ENCODE measurements around the gene AOPEP. TPM values are rescaled to one million over a fixed set of nuclear protein-coding genes. Genes with fewer than 3 reads are reported as not detected.

The AOPEP gene
- total and polyA plus RNA-seq, 9 of the 15 experiments (the other 6 are each of a cell fraction or from before 2014, with no cell fraction given), result 4.5 to 19.3 (median 13.5) TPM

DNA sequence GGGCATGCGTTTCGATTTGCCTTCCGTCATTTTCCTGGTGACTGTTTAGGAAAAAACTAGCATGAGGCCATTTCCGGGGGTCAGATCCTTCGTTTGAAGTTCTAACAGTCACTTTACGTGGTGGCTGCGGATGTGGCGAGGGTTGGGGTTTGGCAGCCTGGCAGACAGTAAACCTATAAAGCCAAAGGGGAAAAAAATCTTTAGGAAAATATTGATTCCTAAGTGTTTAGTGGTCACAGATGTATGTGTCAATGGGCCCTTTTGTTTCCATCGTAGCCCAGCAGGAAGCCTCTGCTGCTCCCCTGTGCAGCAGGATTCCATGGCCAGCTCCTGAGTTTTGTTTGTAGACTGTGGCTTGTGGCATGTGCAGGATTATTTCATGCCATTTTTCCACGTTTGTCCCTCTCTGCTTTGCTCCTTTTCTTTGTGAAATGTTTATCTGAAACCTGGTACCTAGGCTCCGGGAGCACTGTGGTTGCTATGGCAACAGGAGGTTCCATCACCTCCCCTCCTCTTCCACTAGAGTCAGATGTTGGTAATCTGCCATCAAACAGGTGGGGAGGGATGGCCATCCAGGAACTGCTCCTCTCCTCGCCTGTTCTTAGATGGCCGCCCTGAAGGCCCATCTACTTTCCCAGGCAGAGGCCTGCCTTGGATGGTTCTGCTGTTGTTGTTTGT is 202.3 kb downstream of the AOPEP start:
- 56% methylated on average over 13 of the region's 13 CpGs for WGBS (ENCODE audit: insufficient coverage, low coverage, missing lambda C conversion rate)
- intact Hi-C loops (cut with micrococcal nuclease) (no loop called here), in situ Hi-C loops (cut with MboI) (no loop called here)
- Histone ChIP-seq H3K9me3 (replicated peaks; ENCODE audit: control insufficient read depth, insufficient read depth, low read depth, low read length) (no peaks in the 10 kb centered on the region), H3K36me3 (ENCODE audit: control insufficient read depth, insufficient read depth, low read length) (no peaks in the 10 kb centered on the region), H2AFZ (ENCODE audit: low read depth, low read length) (no peak overlapping the region), H3K4me2 (ENCODE audit: insufficient read depth, low read length) (no peak overlapping the region), H3K79me2 (ENCODE audit: control insufficient read depth, insufficient read depth, low read length) (no peaks in the 10 kb centered on the region), H3K27ac (ENCODE audit: extremely low read depth, low read depth, low read length) (no peak overlapping the region), H4K20me1 (replicated peaks; ENCODE audit: control insufficient read depth, insufficient read depth, low read length) (no peaks in the 10 kb centered on the region; the same call in none of the 2 replicates), H3K4me1 (replicated peaks in 1 of 2; ENCODE audit: control insufficient read depth in 2 of 2, insufficient read depth in 2 of 2, low read length in 2 of 2) (peaks cover 6 to 12% of the 10 kb centered on the region in 2 experiments; a peak in 4 of 5 replicates), H3K9ac (ENCODE audit: insufficient read depth in 1 of 2, low read depth in 2 of 2, low read length in 2 of 2) (no peak overlapping the region), H3K27me3 (ENCODE audit: control insufficient read depth in 2 of 2, insufficient read depth in 2 of 2, low read length in 2 of 2) (no peaks in the 10 kb centered on the region), H3K9me1 (ENCODE audit: control insufficient read depth, insufficient read depth, low read length) (no peaks in the 10 kb centered on the region), H3K4me3 (no peak overlapping the region)
- BruUV-seq (replicated peaks), result no TSS peak
- TF ChIP-seq MTF1 (CRISPR knock-in tag; IDR thresholded peaks at IDR 0.05; ENCODE audit: borderline replicate concordance) (no peak), SNRNP70 (optimal IDR thresholded peaks at IDR 0.05; ENCODE audit: low read depth, low read length) (no peak), LEF1 (IDR thresholded peaks at IDR 0.05) (no peak), RFX1 (IDR thresholded peaks at IDR 0.05) (peak; percentile 91), POLR3G (IDR thresholded peaks at IDR 0.05; ENCODE audit: extremely low read depth, insufficient read length, insufficient replicate concordance) (no peak)
- TF ChIP-seq, protein P1, sequence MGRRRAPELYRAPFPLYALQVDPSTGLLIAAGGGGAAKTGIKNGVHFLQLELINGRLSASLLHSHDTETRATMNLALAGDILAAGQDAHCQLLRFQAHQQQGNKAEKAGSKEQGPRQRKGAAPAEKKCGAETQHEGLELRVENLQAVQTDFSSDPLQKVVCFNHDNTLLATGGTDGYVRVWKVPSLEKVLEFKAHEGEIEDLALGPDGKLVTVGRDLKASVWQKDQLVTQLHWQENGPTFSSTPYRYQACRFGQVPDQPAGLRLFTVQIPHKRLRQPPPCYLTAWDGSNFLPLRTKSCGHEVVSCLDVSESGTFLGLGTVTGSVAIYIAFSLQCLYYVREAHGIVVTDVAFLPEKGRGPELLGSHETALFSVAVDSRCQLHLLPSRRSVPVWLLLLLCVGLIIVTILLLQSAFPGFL (CRISPR knock-in tag; IDR thresholded peaks at IDR 0.05), result no peak
- TF ChIP-seq, protein P2, sequence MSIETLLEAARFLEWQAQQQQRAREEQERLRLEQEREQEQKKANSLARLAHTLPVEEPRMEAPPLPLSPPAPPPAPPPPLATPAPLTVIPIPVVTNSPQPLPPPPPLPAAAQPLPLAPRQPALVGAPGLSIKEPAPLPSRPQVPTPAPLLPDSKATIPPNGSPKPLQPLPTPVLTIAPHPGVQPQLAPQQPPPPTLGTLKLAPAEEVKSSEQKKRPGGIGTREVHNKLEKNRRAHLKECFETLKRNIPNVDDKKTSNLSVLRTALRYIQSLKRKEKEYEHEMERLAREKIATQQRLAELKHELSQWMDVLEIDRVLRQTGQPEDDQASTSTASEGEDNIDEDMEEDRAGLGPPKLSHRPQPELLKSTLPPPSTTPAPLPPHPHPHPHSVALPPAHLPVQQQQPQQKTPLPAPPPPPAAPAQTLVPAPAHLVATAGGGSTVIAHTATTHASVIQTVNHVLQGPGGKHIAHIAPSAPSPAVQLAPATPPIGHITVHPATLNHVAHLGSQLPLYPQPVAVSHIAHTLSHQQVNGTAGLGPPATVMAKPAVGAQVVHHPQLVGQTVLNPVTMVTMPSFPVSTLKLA (conservative IDR thresholded peaks at IDR 0.05), result no peak
- TF ChIP-seq, protein P3, sequence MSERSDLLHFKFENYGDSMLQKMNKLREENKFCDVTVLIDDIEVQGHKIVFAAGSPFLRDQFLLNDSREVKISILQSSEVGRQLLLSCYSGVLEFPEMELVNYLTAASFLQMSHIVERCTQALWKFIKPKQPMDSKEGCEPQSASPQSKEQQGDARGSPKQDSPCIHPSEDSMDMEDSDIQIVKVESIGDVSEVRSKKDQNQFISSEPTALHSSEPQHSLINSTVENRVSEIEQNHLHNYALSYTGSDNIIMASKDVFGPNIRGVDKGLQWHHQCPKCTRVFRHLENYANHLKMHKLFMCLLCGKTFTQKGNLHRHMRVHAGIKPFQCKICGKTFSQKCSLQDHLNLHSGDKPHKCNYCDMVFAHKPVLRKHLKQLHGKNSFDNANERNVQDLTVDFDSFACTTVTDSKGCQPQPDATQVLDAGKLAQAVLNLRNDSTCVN (CRISPR knock-in tag; IDR thresholded peaks at IDR 0.05), result no peak
- ChIA-PET CTCF (ENCODE audit: low intra/inter-chr PET ratio) (no interaction called here), POLR2A (no interaction called here)
- ATAC-seq (no peak), FAIRE-seq (no peak), DNase-seq (ENCODE audit: extremely low read depth in 1 of 4, low spot score in 3 of 4) (peak; percentile 13 to 50 (median 36))

Data from K562 (cell line).